ENCODE results near the gene KLHL3. TPM values are rescaled to one million over a fixed set of nuclear protein-coding genes. Genes with fewer than 3 reads are reported as not detected.

KLHL3 gene
- total RNA-seq, 1 experiment from 2014 or later: 15.7 TPM

GRCh38 chr5:137738947-137739346, 3.1 kb upstream of the KLHL3 start:
- Mint-ChIP-seq H3K27ac (no peak overlapping the region), H3K4me1 (peaks cover 11% of the 10 kb centered on the region), H3K9me3 (peaks cover 16% of the 10 kb centered on the region), H3K4me3 (no peak overlapping the region), H3K27me3 (ENCODE audit: low read depth) (no peaks in the 10 kb centered on the region; the same call in 1 of the 2 replicates), H3K36me3 (peaks cover 5% of the 10 kb centered on the region; the same call in 1 of the 2 replicates)
- ATAC-seq (no peak), DNase-seq (ENCODE audit: low spot score) (no peak)
- TF ChIP-seq OVOL2 (CRISPR knock-in tag; IDR thresholded peaks at IDR 0.05; ENCODE audit: borderline replicate concordance) (no peak), NFE2L1 (CRISPR knock-in tag; IDR thresholded peaks at IDR 0.05) (no peak), E2F5 (CRISPR knock-in tag; IDR thresholded peaks at IDR 0.05) (no peak), TCF7 (CRISPR knock-in tag; IDR thresholded peaks at IDR 0.05; ENCODE audit: low read depth) (no peak), IRF1 (CRISPR knock-in tag; IDR thresholded peaks at IDR 0.05) (no peak), GRHL2 (CRISPR knock-in tag; IDR thresholded peaks at IDR 0.05; ENCODE audit: insufficient replicate concordance, severe bottlenecking) (no peak), ZNF317 (CRISPR knock-in tag; IDR thresholded peaks at IDR 0.05; ENCODE audit: borderline replicate concordance, low read depth) (no peak), PRRX2 (CRISPR knock-in tag; IDR thresholded peaks at IDR 0.05) (no peak), MYBL2 (CRISPR knock-in tag; IDR thresholded peaks at IDR 0.05) (no peak), SMAD3 (CRISPR knock-in tag; IDR thresholded peaks at IDR 0.05; ENCODE audit: borderline replicate concordance) (no peak)
- ChIA-PET POLR2A (no interaction called here), CTCF (interaction anchor here (0.6 kb wide), 1 partner anchor 77 kb away, joined by 3 read pairs; no protein-coding TSS in a partner anchor)

- no peak overlapping the region for H3K4me3 Mint-ChIP-seq
- H3K36me3 Mint-ChIP-seq: peaks cover 5% of the 10 kb centered on the region; the same call in 1 of the 2 replicates
- POLR2A ChIA-PET: no interaction called here
These were observed 1.7 kb upstream of the KLHL3 start for GRCh38 chr5:137737349-137738131.

GRCh38 chr5:137736496-137736895, 607 bp upstream of the KLHL3 start:
- peaks cover 5% of the 10 kb centered on the region; the same call in 1 of the 2 replicates for H3K36me3 Mint-ChIP-seq
- no peak for ATAC-seq
- H3K27me3 Mint-ChIP-seq (ENCODE audit: low read depth): no peaks in the 10 kb centered on the region; the same call in 1 of the 2 replicates
- no peak overlapping the region for H3K4me3 Mint-ChIP-seq
- no peak overlapping the region for H3K27ac Mint-ChIP-seq
- peaks cover 16% of the 10 kb centered on the region for H3K9me3 Mint-ChIP-seq
- ChIA-PET POLR2A (interaction anchor here (1.6 to 1.8 kb wide), 2 partner anchors 18 to 107 kb away, joined by 4 to 20 read pairs; partner anchors contain the start of gene HNRNPA0), CTCF (interaction anchor here (1.1 to 3.0 kb wide), 8 partner anchors 15 to 107 kb away, joined by 4 to 50 read pairs (median 5); no protein-coding TSS in a partner anchor)
- no peak for TF ChIP-seq FOXP4 (CRISPR knock-in tag; IDR thresholded peaks at IDR 0.05)
- TF ChIP-seq NFYB (CRISPR knock-in tag; conservative IDR thresholded peaks at IDR 0.05; ENCODE audit: low read depth): no peak
- TF ChIP-seq CREB1 (CRISPR knock-in tag; IDR thresholded peaks at IDR 0.05): no peak
- no peak for TF ChIP-seq ZNF281 (CRISPR knock-in tag; IDR thresholded peaks at IDR 0.05)
- no peak for TF ChIP-seq ZNF416 (CRISPR knock-in tag; IDR thresholded peaks at IDR 0.05)
- TF ChIP-seq FOXJ3 (CRISPR knock-in tag; IDR thresholded peaks at IDR 0.05; ENCODE audit: borderline replicate concordance): no peak
- TF ChIP-seq ZNF138 (CRISPR knock-in tag; conservative IDR thresholded peaks at IDR 0.05): no peak
- no peak for TF ChIP-seq ZNF423 (CRISPR knock-in tag; IDR thresholded peaks at IDR 0.05)
- TF ChIP-seq ZNF232 (CRISPR knock-in tag; IDR thresholded peaks at IDR 0.05): no peak
- H3K4me1 Mint-ChIP-seq: peaks cover 8% of the 10 kb centered on the region
- DNase-seq (ENCODE audit: low spot score): no peak

More at GRCh38 chr5:137737349-137738131, 1.7 kb upstream of the KLHL3 start:
- DNase-seq (ENCODE audit: low spot score) (no peak), ATAC-seq (no peak)
- peaks cover 16% of the 10 kb centered on the region for H3K9me3 Mint-ChIP-seq
- H3K4me1 Mint-ChIP-seq: peaks cover 11% of the 10 kb centered on the region
- CTCF ChIA-PET: interaction anchor here (1.3 to 3.0 kb wide), 3 partner anchors 41 to 108 kb away, joined by 4 to 50 read pairs (median 43); no protein-coding TSS in a partner anchor
- no peak overlapping the region; the same call in 1 of the 2 replicates for H3K27ac Mint-ChIP-seq
- no peaks in the 10 kb centered on the region; the same call in 1 of the 2 replicates for H3K27me3 Mint-ChIP-seq (ENCODE audit: low read depth)
- TF ChIP-seq ZNF671 (CRISPR knock-in tag; IDR thresholded peaks at IDR 0.05) (no peak), ERG (CRISPR knock-in tag; IDR thresholded peaks at IDR 0.05) (no peak), ATF1 (CRISPR knock-in tag; IDR thresholded peaks at IDR 0.05) (no peak)
